K562 (cell line): ENCODE measurements around the gene MAD1L1. TPM values are rescaled to one million over a fixed set of nuclear protein-coding genes. Genes with fewer than 3 reads are reported as not detected.

Experiments
- ATAC-seq: fragments of 200-7000 bp; cut with Tn5 transposase; 3 replicates; pipeline ENCODE4 v1.9.1; 2020; ENCODE audit warnings: moderate library complexity
- Bru-seq: library from RNA; stranded (reverse); fragments of 400-500 nt; gene quantifications from one replicate; lab custom pipeline; 2021; lab: Mats Ljungman, UMichigan
- BruChase-seq, 2 experiments: library from RNA; stranded (reverse); fragments of 400-500 nt; gene quantifications; one replicate each; lab custom pipeline; 2021; lab: Mats Ljungman, UMichigan
- BruUV-seq: library from RNA; stranded (reverse); fragments of 400-500 nt; replicated peaks from 2 replicates; lab custom pipeline; 2021; lab: Mats Ljungman, UMichigan
- CTCF ChIA-PET: fragments of 300-600 bp; formaldehyde crosslinking; extraction: SDS; loops from one replicate; lab custom pipeline; 2021; ENCODE audit warnings: low intra/inter-chr PET ratio; lab: Yijun Ruan, JAX
- POLR2A ChIA-PET: fragments of 300-600, 350-650 bp; sonication (Branson Sonifier 250); formaldehyde crosslinking; extraction: SDS; loops from one replicate; lab custom pipeline; 2021; ENCODE audit warnings: antibody characterized with exemption, inconsistent platforms; lab: Yijun Ruan, JAX
- DNase-seq, 4 experiments: peaks; one replicate each; pipeline versions ENCODE4 v3.0.0 to v3.0.0-alpha.2; 2011 to 2018; ENCODE audit warnings: low spot score in 3 of 4, mixed read lengths in 3 of 4; ENCODE audit errors: extremely low read depth in 1 of 4
- FAIRE-seq: peaks from 2 replicates; lab custom pipeline; 2011; peaks lifted over from hg19 to GRCh38; lab: Jason Lieb, UNC
- H2AFZ ChIP-seq: 2 replicates; pipeline ENCODE4 v1.6.0; 2011; ENCODE audit warnings: low read depth, low read length, control low read depth, inconsistent platforms
- H3K27ac ChIP-seq: fragments of 200-600 bp; 3 replicates; pipeline ENCODE4 v1.8.0; 2011; ENCODE audit warnings: low read depth, mild to moderate bottlenecking, control low read depth, inconsistent platforms, low read length, moderate library complexity, mixed read lengths; ENCODE audit errors: extremely low read depth
- H3K27me3 ChIP-seq, 2 experiments: fragments of 300-600 bp in 1 of 2; 2 replicates in 1 of 2; 3 replicates in 1 of 2; pipeline versions ENCODE4 v1.6.0 to v1.8.0; 2011; ENCODE audit warnings: inconsistent platforms in 2 of 2, low read length in 2 of 2, mild to moderate bottlenecking in 1 of 2, mixed read lengths in 1 of 2, moderate library complexity in 1 of 2; ENCODE audit not compliant: control insufficient read depth in 2 of 2, insufficient read depth in 2 of 2
- H3K36me3 ChIP-seq: fragments of 300-600 bp; 3 replicates; pipeline ENCODE4 v1.8.0; 2011; ENCODE audit warnings: mild to moderate bottlenecking, low read length, inconsistent platforms; ENCODE audit not compliant: control insufficient read depth, insufficient read depth
- H3K4me1 ChIP-seq, 2 experiments: fragments of 200-600 bp in 1 of 2; replicated peaks in 1 of 2; 2 replicates in 1 of 2; 3 replicates in 1 of 2; pipeline versions ENCODE4 v1.5.1 to v1.8.0; 2011; ENCODE audit warnings: inconsistent platforms in 2 of 2, low read length in 2 of 2, mild to moderate bottlenecking in 1 of 2, mixed read lengths in 1 of 2, moderate library complexity in 1 of 2; ENCODE audit not compliant: control insufficient read depth in 2 of 2, insufficient read depth in 2 of 2
- H3K4me2 ChIP-seq: 2 replicates; pipeline ENCODE4 v1.6.1; 2011; ENCODE audit warnings: low read length, control low read depth, inconsistent platforms, mixed read lengths; ENCODE audit not compliant: insufficient read depth
- H3K4me3 ChIP-seq: fragments of 200-600 bp; sonication (generic), shearing (Covaris generic); 2 replicates; pipeline ENCODE4 v1.5.1; 2016; ENCODE audit warnings: control low read depth, inconsistent platforms
- H3K79me2 ChIP-seq: fragments of 200-600 bp; 3 replicates; pipeline ENCODE4 v1.8.0; 2011; ENCODE audit warnings: low read length, inconsistent platforms; ENCODE audit not compliant: control insufficient read depth, insufficient read depth
- H3K9ac ChIP-seq, 2 experiments: 2 replicates each; pipeline versions ENCODE4 v1.6.0 to v1.6.1; 2011; ENCODE audit warnings: low read depth in 2 of 2, low read length in 2 of 2, control low read depth in 1 of 2, inconsistent platforms in 1 of 2, mild to moderate bottlenecking in 1 of 2, mixed read lengths in 1 of 2; ENCODE audit not compliant: insufficient read depth in 1 of 2
- H3K9me1 ChIP-seq: one replicate; pipeline ENCODE4 v1.6.0; 2011; ENCODE audit warnings: inconsistent platforms, mild to moderate bottlenecking, low read length, moderate library complexity; ENCODE audit not compliant: control insufficient read depth, insufficient read depth
- H3K9me3 ChIP-seq: replicated peaks from 2 replicates; pipeline ENCODE4 v1.5.1; 2011; ENCODE audit warnings: low read depth, low read length, inconsistent platforms; ENCODE audit not compliant: control insufficient read depth, insufficient read depth
- H4K20me1 ChIP-seq: replicated peaks from 2 replicates; pipeline ENCODE4 v1.6.1; 2011; ENCODE audit warnings: low read length, inconsistent platforms, mixed read lengths; ENCODE audit not compliant: control insufficient read depth, insufficient read depth
- PHF8 ChIP-seq: fragments of 200-600 bp; sonication (generic); IDR thresholded peaks from 2 replicates; pipeline ENCODE4 v1.6.1; 2012; ENCODE audit warnings: mixed run types, mild to moderate bottlenecking, inconsistent platforms, low read length, moderate library complexity, borderline replicate concordance
- ZNF589 ChIP-seq: fragments of 200-800 bp; sonication (Bioruptor generic); IDR thresholded peaks from 2 replicates; pipeline ENCODE4 v1.6.1; 2016; ENCODE audit warnings: low read depth, missing genetic modification characterization, missing compliant biosample characterization
- WGBS: fragments of 100-300 bp; shearing (Covaris generic); methylation state at CpG from one replicate; pipeline ENCODE4 v1.1.6; 2016; ENCODE audit warnings: low coverage, mixed read lengths; ENCODE audit not compliant: insufficient coverage; ENCODE audit errors: missing lambda C conversion rate; 5-methylcytosine and 5-hydroxymethylcytosine counted together
- in situ Hi-C: fragments of 300-500 bp; cut with MboI; formaldehyde crosslinking; loops from 4 replicates; pipeline ENCODE4 v1.15.0; 2018; ENCODE audit warnings: inconsistent platforms, mixed read lengths
- intact Hi-C: fragments of 100-400 bp; cut with micrococcal nuclease; formaldehyde crosslinking; loops from 2 replicates; pipeline ENCODE4 v1.14.2; 2022
- long read RNA-seq, 3 experiments: library from polyadenylated mRNA in 2 of 3; library from RNA in 1 of 3; unstranded in 2 of 3; stranded (forward) in 1 of 3; transcript quantifications; one replicate each; pipeline ENCODE4 v2.0.0, GENCODE V29; 2019 to 2022
- polyA minus RNA-seq, 3 experiments: library from RNA; depleted of rRNA, polyadenylated mRNA; stranded (reverse); fragments of >200 nt; gene quantifications; 2 replicates each; pipeline ENCODE4 v1.2.3, GENCODE V29; 2011
- polyA plus RNA-seq, 8 experiments: library from polyadenylated mRNA; depleted of rRNA in 4 of 8; stranded (reverse) in 5 of 8; unstranded in 3 of 8; fragments of >200 nt; fragmentation: Nextera tagmentation in 2 of 8; fragmentation: Illumina TruSeq in 1 of 8; extraction: Ambion mirVana in 2 of 8; extraction: Trizol in 1 of 8; gene quantifications; 2 replicates each; pipeline versions ENCODE4 v1.2.1 to v1.2.3, GENCODE V29; 2011 to 2014; ENCODE audit warnings: inconsistent platforms in 1 of 8, missing spikeins in 1 of 8
- total RNA-seq, 7 experiments: library from RNA; depleted of rRNA in 6 of 7; stranded (reverse); fragments of >200 nt in 6 of 7; fragmentation: Illumina TruSeq in 2 of 7; extraction: Trizol in 2 of 7; gene quantifications; 2 replicates each; pipeline versions ENCODE4 v1.2.1 to v1.2.3, GENCODE V29; 2011 to 2021; ENCODE audit warnings: low replicate concordance in 1 of 7
- TF ChIP-seq, protein P1 (sequence below): fragments of 450-650 bp; IDR thresholded peaks from 2 replicates; pipeline ENCODE4 v1.6.1; 2016; ENCODE audit warnings: mild to moderate bottlenecking, moderate library complexity

The MAD1L1 gene
- total RNA-seq (2011; cell fraction: chromatin; rRNA removed; ENCODE audit: low replicate concordance), result 159 and 265 TPM in 2 replicates
- 94.7 and 113 TPM in 2 replicates for total RNA-seq (2011; cell fraction: nucleolus; rRNA removed)
- total RNA-seq (2011; cell fraction: nucleoplasm; rRNA removed), result 88.9 and 95.8 TPM in 2 replicates
- total RNA-seq (2014; rRNA removed) (89.7 and 103 TPM in 2 replicates), total RNA-seq (2014; rRNA removed; fragmentation: Illumina TruSeq; extraction: Trizol) (6.8 and 12.3 TPM in 2 replicates), total RNA-seq (2015; rRNA removed; fragmentation: Illumina TruSeq; extraction: Trizol) (32.6 TPM in 2 replicates), total RNA-seq (2021) (67.4 and 75.3 TPM in 2 replicates), polyA plus RNA-seq (2011; rRNA removed) (18.0 and 23.3 TPM in 2 replicates), polyA plus RNA-seq (2014; fragmentation: Illumina TruSeq; extraction: Trizol) (11.4 and 16.7 TPM in 2 replicates), polyA plus RNA-seq (2014; fragmentation: Nextera tagmentation; extraction: Ambion mirVana) (1 to 10 TPM; 1.7 to 5.0 TPM), polyA plus RNA-seq (2014; rRNA removed) (53.5 and 65.3 TPM in 2 replicates), polyA minus RNA-seq (2011; rRNA and poly(A)+ RNA removed) (14.5 and 17.9 TPM in 2 replicates), Bru-seq, nascent RNA (percentile 62 among the genes with signal in this experiment), BruChase-seq, experiment 1, labeled RNA remaining after a 2-hour chase (percentile 61 among the genes with signal in this experiment), BruChase-seq, experiment 2, labeled RNA remaining after a 6-hour chase (percentile 62 among the genes with signal in this experiment)
- 31.4 and 103 TPM in 2 replicates for polyA plus RNA-seq (2011; cell fraction: cytosol; rRNA removed)
- polyA plus RNA-seq (2011; cell fraction: nucleus; rRNA removed), result 23.7 and 53.1 TPM in 2 replicates
- polyA plus RNA-seq (2012), result 50.7 and 89.9 TPM in 2 replicates
- 34.4 and 62.5 TPM in 2 replicates for polyA minus RNA-seq (2011; cell fraction: cytosol; rRNA and poly(A)+ RNA removed)
- 21.5 and 31.9 TPM in 2 replicates for polyA minus RNA-seq (2011; cell fraction: nucleus; rRNA and poly(A)+ RNA removed)
- long read RNA-seq, experiment 1, transcript MAD1L1-202 (19 exons, 2,762 nt), result major isoform, 13 of 278 reads
- long read RNA-seq, experiment 1, transcript MAD1L1-204 (19 exons, 2,991 nt), result minor isoform, 8 of 278 reads
- long read RNA-seq, experiment 1, partial matches to known transcripts, result 24 of 278 reads
- long read RNA-seq, experiment 1, other reads (novel, unspliced or antisense), result 232 of 278 reads
- long read RNA-seq, experiment 2, partial matches to known transcripts, result 20 of 66 reads
- long read RNA-seq, experiment 2, other reads (novel, unspliced or antisense), result 45 of 66 reads
- long read RNA-seq, experiment 3, partial matches to known transcripts, result 5 of 52 reads
- long read RNA-seq, experiment 3, other reads (novel, unspliced or antisense), result 44 of 52 reads

DNA sequence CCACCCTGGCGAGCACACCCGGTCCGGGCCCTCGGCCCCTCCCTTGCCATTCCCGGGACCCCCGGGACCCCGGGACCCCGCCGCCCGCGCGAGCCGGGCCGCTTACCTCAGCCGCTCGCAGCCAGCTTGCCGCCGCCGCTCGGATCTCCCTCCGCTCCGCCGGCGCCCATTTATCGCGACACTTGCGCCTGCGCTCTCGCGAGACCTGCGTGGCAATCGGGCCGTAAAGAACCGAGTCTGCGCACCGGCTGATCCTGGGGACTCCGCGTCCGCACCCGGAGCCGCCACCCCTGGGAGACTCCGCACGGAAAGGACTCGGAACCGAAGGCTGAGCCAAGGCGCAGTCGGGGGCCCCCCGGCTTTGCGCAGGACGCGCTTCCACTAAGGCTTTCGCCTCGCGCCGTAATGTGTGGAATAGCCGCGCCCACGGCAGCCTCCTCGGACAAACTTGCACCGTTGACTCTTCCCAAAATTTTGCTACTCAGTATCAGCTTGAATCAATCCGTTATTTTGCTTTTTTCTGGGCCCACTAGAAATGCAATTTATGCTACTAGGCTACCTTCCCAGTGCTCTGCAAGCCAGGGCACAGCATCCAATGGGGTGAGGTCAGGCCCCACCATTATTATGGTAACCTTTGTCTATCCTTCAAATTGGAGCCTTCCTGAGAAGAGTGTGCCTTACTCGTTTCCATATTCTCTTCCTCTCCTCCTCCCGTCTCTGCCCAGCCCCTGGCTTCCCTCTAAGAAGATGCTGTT is at the start of gene MAD1L1:
TSS of gene MAD1L1 (minus strand) at position 180 of the 755 bp plus-strand sequence. CDS start 2,812 bp downstream, outside the sequence.
- CTCF ChIA-PET, result interaction anchor here (0.6 kb wide), 1 partner anchor 82 kb away, joined by 3 read pairs; no protein-coding TSS in a partner anchor
- POLR2A ChIA-PET, result interaction anchor here (0.6 to 1.8 kb wide), 12 partner anchors 9 to 224 kb away, joined by 3 to 8 read pairs (median 4); partner anchors contain the start of genes EIF3B, MRM2 and NUDT1
- H3K4me2 ChIP-seq, result peak within 1 kb of the TSS; percentile 97
- H3K27ac ChIP-seq, result peak within 1 kb of the TSS; percentile 79
- peaks cover 66% of the 10 kb centered on the region; the same call in 2 of the 3 replicates for H3K36me3 ChIP-seq
- H2AFZ ChIP-seq, result peak within 1 kb of the TSS; percentile 94
- BruUV-seq, result no TSS peak
- H3K9me1 ChIP-seq, result no peaks in the 10 kb centered on the region
- FAIRE-seq, result peak; percentile 73
- H3K27me3 ChIP-seq, result no peaks in the 10 kb centered on the region
- peaks cover 3 to 13% of the 10 kb centered on the region in 2 experiments; a peak in 3 of 5 replicates for H3K4me1 ChIP-seq
- under 1% methylated on average over 45 of the region's 63 CpGs for WGBS
- in situ Hi-C loops (no loop called here), intact Hi-C loops (no loop called here)
- no peaks in the 10 kb centered on the region for H3K9me3 ChIP-seq
- peak within 1 kb of the TSS; percentile 100 for H3K4me3 ChIP-seq
- H3K79me2 ChIP-seq, result peaks cover 46% of the 10 kb centered on the region
- ATAC-seq, result peak; percentile 94
- H3K9ac ChIP-seq, result peak within 1 kb of the TSS; percentile 86 to 98
- no peaks in the 10 kb centered on the region for H4K20me1 ChIP-seq
- peak; percentile 88 to 94 (median 90) for DNase-seq
- TF ChIP-seq, protein P1, sequence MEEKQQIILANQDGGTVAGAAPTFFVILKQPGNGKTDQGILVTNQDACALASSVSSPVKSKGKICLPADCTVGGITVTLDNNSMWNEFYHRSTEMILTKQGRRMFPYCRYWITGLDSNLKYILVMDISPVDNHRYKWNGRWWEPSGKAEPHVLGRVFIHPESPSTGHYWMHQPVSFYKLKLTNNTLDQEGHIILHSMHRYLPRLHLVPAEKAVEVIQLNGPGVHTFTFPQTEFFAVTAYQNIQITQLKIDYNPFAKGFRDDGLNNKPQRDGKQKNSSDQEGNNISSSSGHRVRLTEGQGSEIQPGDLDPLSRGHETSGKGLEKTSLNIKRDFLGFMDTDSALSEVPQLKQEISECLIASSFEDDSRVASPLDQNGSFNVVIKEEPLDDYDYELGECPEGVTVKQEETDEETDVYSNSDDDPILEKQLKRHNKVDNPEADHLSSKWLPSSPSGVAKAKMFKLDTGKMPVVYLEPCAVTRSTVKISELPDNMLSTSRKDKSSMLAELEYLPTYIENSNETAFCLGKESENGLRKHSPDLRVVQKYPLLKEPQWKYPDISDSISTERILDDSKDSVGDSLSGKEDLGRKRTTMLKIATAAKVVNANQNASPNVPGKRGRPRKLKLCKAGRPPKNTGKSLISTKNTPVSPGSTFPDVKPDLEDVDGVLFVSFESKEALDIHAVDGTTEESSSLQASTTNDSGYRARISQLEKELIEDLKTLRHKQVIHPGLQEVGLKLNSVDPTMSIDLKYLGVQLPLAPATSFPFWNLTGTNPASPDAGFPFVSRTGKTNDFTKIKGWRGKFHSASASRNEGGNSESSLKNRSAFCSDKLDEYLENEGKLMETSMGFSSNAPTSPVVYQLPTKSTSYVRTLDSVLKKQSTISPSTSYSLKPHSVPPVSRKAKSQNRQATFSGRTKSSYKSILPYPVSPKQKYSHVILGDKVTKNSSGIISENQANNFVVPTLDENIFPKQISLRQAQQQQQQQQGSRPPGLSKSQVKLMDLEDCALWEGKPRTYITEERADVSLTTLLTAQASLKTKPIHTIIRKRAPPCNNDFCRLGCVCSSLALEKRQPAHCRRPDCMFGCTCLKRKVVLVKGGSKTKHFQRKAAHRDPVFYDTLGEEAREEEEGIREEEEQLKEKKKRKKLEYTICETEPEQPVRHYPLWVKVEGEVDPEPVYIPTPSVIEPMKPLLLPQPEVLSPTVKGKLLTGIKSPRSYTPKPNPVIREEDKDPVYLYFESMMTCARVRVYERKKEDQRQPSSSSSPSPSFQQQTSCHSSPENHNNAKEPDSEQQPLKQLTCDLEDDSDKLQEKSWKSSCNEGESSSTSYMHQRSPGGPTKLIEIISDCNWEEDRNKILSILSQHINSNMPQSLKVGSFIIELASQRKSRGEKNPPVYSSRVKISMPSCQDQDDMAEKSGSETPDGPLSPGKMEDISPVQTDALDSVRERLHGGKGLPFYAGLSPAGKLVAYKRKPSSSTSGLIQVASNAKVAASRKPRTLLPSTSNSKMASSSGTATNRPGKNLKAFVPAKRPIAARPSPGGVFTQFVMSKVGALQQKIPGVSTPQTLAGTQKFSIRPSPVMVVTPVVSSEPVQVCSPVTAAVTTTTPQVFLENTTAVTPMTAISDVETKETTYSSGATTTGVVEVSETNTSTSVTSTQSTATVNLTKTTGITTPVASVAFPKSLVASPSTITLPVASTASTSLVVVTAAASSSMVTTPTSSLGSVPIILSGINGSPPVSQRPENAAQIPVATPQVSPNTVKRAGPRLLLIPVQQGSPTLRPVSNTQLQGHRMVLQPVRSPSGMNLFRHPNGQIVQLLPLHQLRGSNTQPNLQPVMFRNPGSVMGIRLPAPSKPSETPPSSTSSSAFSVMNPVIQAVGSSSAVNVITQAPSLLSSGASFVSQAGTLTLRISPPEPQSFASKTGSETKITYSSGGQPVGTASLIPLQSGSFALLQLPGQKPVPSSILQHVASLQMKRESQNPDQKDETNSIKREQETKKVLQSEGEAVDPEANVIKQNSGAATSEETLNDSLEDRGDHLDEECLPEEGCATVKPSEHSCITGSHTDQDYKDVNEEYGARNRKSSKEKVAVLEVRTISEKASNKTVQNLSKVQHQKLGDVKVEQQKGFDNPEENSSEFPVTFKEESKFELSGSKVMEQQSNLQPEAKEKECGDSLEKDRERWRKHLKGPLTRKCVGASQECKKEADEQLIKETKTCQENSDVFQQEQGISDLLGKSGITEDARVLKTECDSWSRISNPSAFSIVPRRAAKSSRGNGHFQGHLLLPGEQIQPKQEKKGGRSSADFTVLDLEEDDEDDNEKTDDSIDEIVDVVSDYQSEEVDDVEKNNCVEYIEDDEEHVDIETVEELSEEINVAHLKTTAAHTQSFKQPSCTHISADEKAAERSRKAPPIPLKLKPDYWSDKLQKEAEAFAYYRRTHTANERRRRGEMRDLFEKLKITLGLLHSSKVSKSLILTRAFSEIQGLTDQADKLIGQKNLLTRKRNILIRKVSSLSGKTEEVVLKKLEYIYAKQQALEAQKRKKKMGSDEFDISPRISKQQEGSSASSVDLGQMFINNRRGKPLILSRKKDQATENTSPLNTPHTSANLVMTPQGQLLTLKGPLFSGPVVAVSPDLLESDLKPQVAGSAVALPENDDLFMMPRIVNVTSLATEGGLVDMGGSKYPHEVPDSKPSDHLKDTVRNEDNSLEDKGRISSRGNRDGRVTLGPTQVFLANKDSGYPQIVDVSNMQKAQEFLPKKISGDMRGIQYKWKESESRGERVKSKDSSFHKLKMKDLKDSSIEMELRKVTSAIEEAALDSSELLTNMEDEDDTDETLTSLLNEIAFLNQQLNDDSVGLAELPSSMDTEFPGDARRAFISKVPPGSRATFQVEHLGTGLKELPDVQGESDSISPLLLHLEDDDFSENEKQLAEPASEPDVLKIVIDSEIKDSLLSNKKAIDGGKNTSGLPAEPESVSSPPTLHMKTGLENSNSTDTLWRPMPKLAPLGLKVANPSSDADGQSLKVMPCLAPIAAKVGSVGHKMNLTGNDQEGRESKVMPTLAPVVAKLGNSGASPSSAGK, result no peak
- TF ChIP-seq ZNF589 (no peak), PHF8 (peak; percentile 69; the same call in 1 of the 2 replicates)
